CD14-positive monocyte (primary cell): ENCODE measurements around the gene SLFN11. TPM values are rescaled to one million over a fixed set of nuclear protein-coding genes. Genes with fewer than 3 reads are reported as not detected.
A peak's percentile ranks its signal among the peaks of the same experiment; 100 is the strongest.

Source experiments
- DNase-seq, 3 donors: peaks; one replicate each; pipeline ENCODE4 v3.0.0-alpha.2; 2011 to 2022
- H2AFZ ChIP-seq: 2 replicates; pipeline ENCODE4 v1.6.0; 2012; ENCODE audit warnings: mild to moderate bottlenecking, low read depth, low read length, inconsistent platforms; ENCODE audit not compliant: insufficient read depth, poor library complexity, severe bottlenecking
- H3K27ac ChIP-seq, 2 donors: 1 replicate in 1 of 2; 2 replicates in 1 of 2; pipeline ENCODE4 v1.5.1; 2012 to 2013; ENCODE audit warnings: low read length in 2 of 2, control low read depth in 1 of 2, inconsistent platforms in 1 of 2, low read depth in 1 of 2, mild to moderate bottlenecking in 1 of 2
- H3K27me3 ChIP-seq, 2 donors: one replicate each; pipeline versions ENCODE4 v1.6.0 to v1.6.1; 2011 to 2013; ENCODE audit warnings: low read length in 2 of 2; ENCODE audit not compliant: control insufficient read depth in 2 of 2, insufficient read depth in 2 of 2
- H3K36me3 ChIP-seq, 2 donors: replicated peaks in 1 of 2; 1 replicate in 1 of 2; 2 replicates in 1 of 2; pipeline versions ENCODE4 v1.5.1 to v1.6.1; 2012 to 2013; ENCODE audit warnings: low read length in 2 of 2, control low read depth in 1 of 2, inconsistent platforms in 1 of 2, mild to moderate bottlenecking in 1 of 2; ENCODE audit not compliant: insufficient read depth in 2 of 2, control insufficient read depth in 1 of 2
- H3K4me1 ChIP-seq, 2 donors: 1 replicate in 1 of 2; 2 replicates in 1 of 2; pipeline versions ENCODE4 v1.5.1 to v1.6.1; 2012 to 2013; ENCODE audit warnings: low read length in 2 of 2, control low read depth in 1 of 2, inconsistent platforms in 1 of 2, mild to moderate bottlenecking in 1 of 2, moderate library complexity in 1 of 2; ENCODE audit not compliant: insufficient read depth in 2 of 2, control insufficient read depth in 1 of 2
- H3K4me2 ChIP-seq: replicated peaks from 2 replicates; pipeline ENCODE3; 2012; ENCODE audit warnings: low read length, moderate library complexity, mild to moderate bottlenecking; ENCODE audit not compliant: poor library complexity, severe bottlenecking; ENCODE audit errors: extremely low read depth
- H3K4me3 ChIP-seq, 3 experiments: fragments of 200-600 bp in 1 of 3; sonication (generic) in 1 of 3; replicated peaks in 1 of 3; 1 replicate in 2 of 3; 2 replicates in 1 of 3; pipeline ENCODE4 v1.5.1; 2011 to 2013; ENCODE audit warnings: low read length in 3 of 3, mild to moderate bottlenecking in 3 of 3, control low read depth in 2 of 3, low read depth in 2 of 3, inconsistent platforms in 1 of 3, moderate library complexity in 1 of 3
- H3K79me2 ChIP-seq: 2 replicates; pipeline ENCODE4 v1.6.0; 2012; ENCODE audit warnings: mild to moderate bottlenecking, control low read depth, inconsistent platforms, low read length, moderate library complexity; ENCODE audit not compliant: insufficient read depth
- H3K9ac ChIP-seq: 2 replicates; pipeline ENCODE4 v1.6.0; 2017; ENCODE audit warnings: low read length, mild to moderate bottlenecking; ENCODE audit not compliant: insufficient read depth, poor library complexity, severe bottlenecking
- H3K9me3 ChIP-seq, 2 donors: replicated peaks in 1 of 2; 1 replicate in 1 of 2; 2 replicates in 1 of 2; pipeline versions ENCODE4 v1.5.1 to v1.6.1; 2012 to 2013; ENCODE audit warnings: low read length in 2 of 2, control low read depth in 1 of 2; ENCODE audit not compliant: control insufficient read depth in 1 of 2, insufficient read depth in 1 of 2
- H4K20me1 ChIP-seq: 2 replicates; pipeline ENCODE4 v1.6.0; 2012; ENCODE audit warnings: mild to moderate bottlenecking, low read length, control low read depth, moderate library complexity; ENCODE audit not compliant: insufficient read depth
- H3K27ac Mint-ChIP-seq, 7 donors: one replicate each; pipeline ENCODE4 v1.8.0; 2020; ENCODE audit warnings: mild to moderate bottlenecking in 7 of 7, mixed read lengths in 7 of 7, moderate library complexity in 6 of 7, inconsistent platforms in 2 of 7
- H3K27me3 Mint-ChIP-seq, 3 donors: one replicate each; pipeline ENCODE4 v1.8.0; 2021 to 2022; ENCODE audit warnings: low read depth in 3 of 3, mild to moderate bottlenecking in 3 of 3, mixed read lengths in 3 of 3, moderate library complexity in 3 of 3, inconsistent platforms in 1 of 3
- H3K36me3 Mint-ChIP-seq, 2 donors: one replicate each; pipeline ENCODE4 v1.8.0; 2020; ENCODE audit warnings: mixed read lengths in 2 of 2, inconsistent platforms in 1 of 2, mild to moderate bottlenecking in 1 of 2
- H3K4me1 Mint-ChIP-seq: one replicate; pipeline ENCODE4 v1.8.0; 2020; ENCODE audit warnings: mild to moderate bottlenecking, mixed read lengths
- H3K4me3 Mint-ChIP-seq, 2 donors: one replicate each; pipeline ENCODE4 v1.8.0; 2020; ENCODE audit warnings: mild to moderate bottlenecking in 2 of 2, mixed read lengths in 2 of 2, moderate library complexity in 1 of 2
- H3K9me3 Mint-ChIP-seq, 7 donors: one replicate each; pipeline ENCODE4 v1.8.0; 2020 to 2022; ENCODE audit warnings: mixed read lengths in 7 of 7, mild to moderate bottlenecking in 6 of 7, moderate library complexity in 6 of 7, inconsistent platforms in 2 of 7
- CTCF ChIP-seq: fragments of 200-600 bp; IDR thresholded peaks from one replicate; pipeline ENCODE4 v1.8.0; 2022; ENCODE audit warnings: antibody characterized with exemption, mild to moderate bottlenecking
- WGBS: methylation state at CpG from one replicate; pipeline ENCODE4 v1.1.5; 2013; ENCODE audit warnings: missing lambda C conversion rate; ENCODE audit not compliant: insufficient coverage; 5-methylcytosine and 5-hydroxymethylcytosine counted together
- intact Hi-C, 2 donors: fragments of 100-400 bp; cut with micrococcal nuclease; formaldehyde crosslinking; loops; one replicate each; pipeline versions ENCODE4 v1.15.0 to v1.15.1; 2023
- polyA plus RNA-seq, 3 donors: library from polyadenylated mRNA; depleted of rRNA in 1 of 3; unstranded in 2 of 3; stranded (reverse) in 1 of 3; fragments of 300-500 nt in 2 of 3; fragments of >200 nt in 1 of 3; fragmentation: Illumina TruSeq in 2 of 3; gene quantifications; 1 replicate in 2 of 3; 2 replicates in 1 of 3; pipeline ENCODE4 v1.2.3, GENCODE V29; 2012 to 2021

The SLFN11 gene
- polyA plus RNA-seq, 3 donors: 34.3 to 46.8 (median 45.6) TPM

- H3K27me3 ChIP-seq: no peaks in the 10 kb centered on the region
- Mint-ChIP-seq H3K27me3 (peaks cover 0 to 2% (median 0%) of the 10 kb centered on the region in 3 donors), H3K4me3 (peak overlapping the region; percentile 92 to 94), H3K36me3 (peaks cover 8 to 13% of the 10 kb centered on the region in 2 donors), H3K9me3 (peaks cover 7 to 22% (median 14%) of the 10 kb centered on the region in 7 donors), H3K4me1 (peaks cover 69% of the 10 kb centered on the region), H3K27ac (peak overlapping the region; percentile 95 to 98 (median 97))
- peak overlapping the region; percentile 87 to 95 for H3K27ac ChIP-seq
- H3K4me1 ChIP-seq: peaks cover 71 to 84% of the 10 kb centered on the region in 2 donors
- H3K9ac ChIP-seq: peak overlapping the region; percentile 59
- H3K79me2 ChIP-seq: no peaks in the 10 kb centered on the region
- no peak for DNase-seq
- peaks cover 0 to 13% of the 10 kb centered on the region in 2 donors for H3K9me3 ChIP-seq
- peak overlapping the region; percentile 78 for H2AFZ ChIP-seq
- 25% methylated on average over 11 of the region's 25 CpGs for WGBS
- H3K4me2 ChIP-seq: peak overlapping the region; percentile 92
- TF ChIP-seq CTCF: no peak
- H4K20me1 ChIP-seq: no peaks in the 10 kb centered on the region
- peak overlapping the region; percentile 44 to 74 (median 58) for H3K4me3 ChIP-seq
- H3K36me3 ChIP-seq: peaks cover under 1 to 1% of the 10 kb centered on the region in 2 donors
- intact Hi-C loops: no loop called here
Observed at GRCh38 chr17:35345445-35345925, 27.9 kb downstream of the SLFN11 start.

- Histone ChIP-seq H2AFZ (no peak overlapping the region), H3K9ac (no peak overlapping the region), H3K79me2 (no peaks in the 10 kb centered on the region), H3K4me3 (no peak overlapping the region), H3K4me1 (peaks cover 71 to 87% of the 10 kb centered on the region in 2 donors), H3K36me3 (no peaks in the 10 kb centered on the region), H3K27me3 (no peaks in the 10 kb centered on the region), H4K20me1 (no peaks in the 10 kb centered on the region), H3K9me3 (peaks cover 0 to 13% of the 10 kb centered on the region in 2 donors), H3K4me2 (no peak overlapping the region), H3K27ac (peak overlapping the region in 1 of 2 donors; percentile 87)
- WGBS: 100% methylated on average over 3 of the region's 3 CpGs
- Mint-ChIP-seq H3K27ac (peak overlapping the region in 1 of 7 donors; percentile 25), H3K36me3 (peaks cover 3 to 6% of the 10 kb centered on the region in 2 donors), H3K9me3 (peaks cover 8 to 22% (median 14%) of the 10 kb centered on the region in 7 donors), H3K4me1 (peaks cover 64% of the 10 kb centered on the region), H3K27me3 (peaks cover 0 to 2% (median 0%) of the 10 kb centered on the region in 3 donors), H3K4me3 (no peak overlapping the region)
- no peak for TF ChIP-seq CTCF
- intact Hi-C loops: no loop called here
- DNase-seq: no peak
Observed at GRCh38 chr17:35344262-35344661, 29.2 kb downstream of the SLFN11 start.
